ENCODE data around the gene TMEM128. TPM values are rescaled to one million over a fixed set of nuclear protein-coding genes. Genes with fewer than 3 reads are reported as not detected.
"Not testable (repeated sequence)": the region's sequence is repeated elsewhere in the genome, so short reads cannot be mapped to it uniquely, and the experiment has no call there.

Gene TMEM128
- total RNA-seq, 1 experiment from 2014 or later, result 26.8 TPM

DNA sequence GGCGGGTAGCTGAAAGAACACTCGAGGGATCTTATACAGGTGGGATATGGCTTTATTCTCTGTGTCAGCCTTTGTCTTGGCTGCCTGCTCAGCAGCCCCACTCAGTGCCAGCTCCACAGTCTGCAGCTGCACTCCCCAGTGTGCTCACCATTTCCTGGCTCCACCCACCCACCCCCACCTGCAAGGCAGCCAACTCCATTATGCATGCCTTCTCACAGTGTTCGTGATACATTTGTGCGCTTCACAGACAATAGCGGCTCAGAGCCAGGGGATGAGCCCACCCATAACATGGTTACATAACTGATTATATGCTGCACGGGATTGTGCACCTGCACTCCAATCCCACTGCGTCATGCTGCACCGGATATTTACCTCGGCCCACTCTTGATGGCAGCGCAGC, 8.8 kb upstream of the TMEM128 start:
- H3K27me3 Mint-ChIP-seq (ENCODE audit: insufficient read depth, unreplicated experiment), result no peaks in the 10 kb centered on the region
- H3K36me3 Mint-ChIP-seq (ENCODE audit: insufficient read depth, unreplicated experiment), result no peaks in the 10 kb centered on the region
- intact Hi-C loops (cut with micrococcal nuclease), result no loop called here
- DNase-seq (ENCODE audit: unreplicated experiment), result peak; percentile 82
- BruUV-seq (replicated peaks), result no TSS peak
- no peak overlapping the region for H3K27ac Mint-ChIP-seq (ENCODE audit: low read depth, unreplicated experiment)
- no peaks in the 10 kb centered on the region for H3K4me1 Mint-ChIP-seq (ENCODE audit: insufficient read depth, unreplicated experiment)
- CTCF ChIA-PET, result interaction anchor here (1.4 kb wide), 1 partner anchor 8 kb away, joined by 3 read pairs; no protein-coding TSS in a partner anchor
- POLR2A ChIA-PET, result interaction anchor here (1.7 kb wide), 1 partner anchor 11 kb away, joined by 8 read pairs; no protein-coding TSS in a partner anchor
- no peaks in the 10 kb centered on the region for H3K9me3 Mint-ChIP-seq (ENCODE audit: unreplicated experiment)
- no peak for TF ChIP-seq CTCF (IDR thresholded peaks at IDR 0.05; ENCODE audit: unreplicated experiment)
- no peak overlapping the region for H3K4me3 Mint-ChIP-seq (ENCODE audit: unreplicated experiment)

DNA sequence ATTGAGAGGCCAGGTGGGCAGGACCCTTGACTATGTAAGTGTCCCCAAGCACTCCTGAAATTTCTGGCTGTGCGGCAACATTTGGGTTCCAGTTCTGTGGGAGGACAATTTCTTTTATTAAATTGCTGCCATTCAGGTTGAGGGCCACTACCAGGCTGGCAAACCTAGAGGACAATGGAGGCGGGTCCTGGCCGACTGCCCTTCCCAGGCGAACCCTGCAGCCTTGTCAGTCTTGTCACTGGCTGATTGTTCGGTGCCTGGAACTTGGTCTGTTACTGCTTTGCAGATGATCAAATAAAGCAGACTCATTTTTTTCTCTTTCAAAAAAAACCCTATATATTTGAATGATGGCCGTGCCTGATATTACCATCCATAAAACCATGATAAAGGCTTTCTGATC, 6.6 kb upstream of the TMEM128 start:
- BruUV-seq (replicated peaks), result no TSS peak
- H3K27ac Mint-ChIP-seq (ENCODE audit: low read depth, unreplicated experiment), result no peak overlapping the region
- no peaks in the 10 kb centered on the region for H3K27me3 Mint-ChIP-seq (ENCODE audit: insufficient read depth, unreplicated experiment)
- POLR2A ChIA-PET, result no interaction called here
- no peaks in the 10 kb centered on the region for H3K4me1 Mint-ChIP-seq (ENCODE audit: insufficient read depth, unreplicated experiment)
- no peaks in the 10 kb centered on the region for H3K36me3 Mint-ChIP-seq (ENCODE audit: insufficient read depth, unreplicated experiment)
- no peak for TF ChIP-seq CTCF (IDR thresholded peaks at IDR 0.05; ENCODE audit: unreplicated experiment)
- intact Hi-C loops (cut with micrococcal nuclease), result no loop called here
- DNase-seq (ENCODE audit: unreplicated experiment), result no peak
- no peaks in the 10 kb centered on the region for H3K9me3 Mint-ChIP-seq (ENCODE audit: unreplicated experiment)
- CTCF ChIA-PET, result interaction anchor here (1.1 to 1.9 kb wide), 3 partner anchors 14 to 176 kb away, joined by 4 to 5 read pairs (median 5); no protein-coding TSS in a partner anchor
- no peak overlapping the region for H3K4me3 Mint-ChIP-seq (ENCODE audit: unreplicated experiment)

- Mint-ChIP-seq H3K27me3 (ENCODE audit: insufficient read depth, unreplicated experiment) (no peaks in the 10 kb centered on the region), H3K9me3 (ENCODE audit: unreplicated experiment) (no peaks in the 10 kb centered on the region), H3K4me1 (ENCODE audit: insufficient read depth, unreplicated experiment) (peaks cover 2% of the 10 kb centered on the region), H3K4me3 (ENCODE audit: unreplicated experiment) (no peak overlapping the region), H3K36me3 (ENCODE audit: insufficient read depth, unreplicated experiment) (no peaks in the 10 kb centered on the region), H3K27ac (ENCODE audit: low read depth, unreplicated experiment) (no peak overlapping the region)
- intact Hi-C loops (cut with micrococcal nuclease), result no loop called here
- TF ChIP-seq CTCF (IDR thresholded peaks at IDR 0.05; ENCODE audit: unreplicated experiment), result no peak
- DNase-seq (ENCODE audit: unreplicated experiment), result no peak
- BruUV-seq (replicated peaks), result no TSS peak
- ChIA-PET CTCF (interaction anchor here (0.7 to 1.4 kb wide), 4 partner anchors 15 to 176 kb away, joined by 3 to 6 read pairs (median 4); no protein-coding TSS in a partner anchor), POLR2A (no interaction called here)
Measured at GRCh38 chr4:4254199-4254598, 6.2 kb upstream of the TMEM128 start.

GRCh38 chr4:4249866-4250265, 1.8 kb upstream of the TMEM128 start:
- POLR2A ChIA-PET, result interaction anchor here (1.2 to 3.3 kb wide), 2 partner anchors 18 to 294 kb away, joined by 3 to 33 read pairs; no protein-coding TSS in a partner anchor
- Mint-ChIP-seq H3K27me3 (ENCODE audit: insufficient read depth, unreplicated experiment) (no peaks in the 10 kb centered on the region), H3K9me3 (ENCODE audit: unreplicated experiment) (no peaks in the 10 kb centered on the region), H3K27ac (ENCODE audit: low read depth, unreplicated experiment) (peak overlapping the region; percentile 16), H3K4me1 (ENCODE audit: insufficient read depth, unreplicated experiment) (peaks cover 25% of the 10 kb centered on the region), H3K4me3 (ENCODE audit: unreplicated experiment) (peak overlapping the region; percentile 24), H3K36me3 (ENCODE audit: insufficient read depth, unreplicated experiment) (peaks cover 14% of the 10 kb centered on the region)
- no TSS peak for BruUV-seq (replicated peaks)
- intact Hi-C loops (cut with micrococcal nuclease), result no loop called here
- CTCF ChIA-PET, result interaction anchor here (0.6 kb wide), 1 partner anchor 10 kb away, joined by 3 read pairs; no protein-coding TSS in a partner anchor
- no peak for TF ChIP-seq CTCF (IDR thresholded peaks at IDR 0.05; ENCODE audit: unreplicated experiment)
- no peak for DNase-seq (ENCODE audit: unreplicated experiment)

- DNase-seq (ENCODE audit: unreplicated experiment); H3K9me3 Mint-ChIP-seq (ENCODE audit: unreplicated experiment); BruUV-seq (replicated peaks); H3K27ac Mint-ChIP-seq (ENCODE audit: low read depth, unreplicated experiment); H3K27me3 Mint-ChIP-seq (ENCODE audit: insufficient read depth, unreplicated experiment); intact Hi-C loops (cut with micrococcal nuclease): not testable (repeated sequence)
- peaks cover 25% of the 10 kb centered on the region for H3K4me1 Mint-ChIP-seq (ENCODE audit: insufficient read depth, unreplicated experiment)
- H3K4me3 Mint-ChIP-seq (ENCODE audit: unreplicated experiment), result peak overlapping the region; percentile 94
- ChIA-PET CTCF (interaction anchor here (0.7 kb wide), 1 partner anchor 375 kb away, joined by 3 read pairs; no protein-coding TSS in a partner anchor), POLR2A (interaction anchor here (1.2 to 3.3 kb wide), 7 partner anchors 14 to 295 kb away, joined by 3 to 33 read pairs (median 7); partner anchors contain the start of genes LYAR and ZBTB49)
- H3K36me3 Mint-ChIP-seq (ENCODE audit: insufficient read depth, unreplicated experiment), result peaks cover 19% of the 10 kb centered on the region
Measured at GRCh38 chr4:4249342-4249741, 1.3 kb upstream of the TMEM128 start.

Data from MCF 10A (cell line).